SU-DHL-6 (cell line): ENCODE data around the gene SLC39A6.
"Not testable (repeated sequence)": the region's sequence is repeated elsewhere in the genome, so short reads cannot be mapped to it uniquely, and the experiment has no call there.

Experiments used
- H2AFZ ChIP-seq: fragments of 200-600 bp; sonication (generic); 2 replicates; pipeline ENCODE4 v1.6.1; 2014; ENCODE audit warnings: low read depth, mild to moderate bottlenecking, moderate library complexity, mixed read lengths, antibody characterized with exemption, low read length; ENCODE audit not compliant: severe bottlenecking
- H3F3A ChIP-seq: fragments of 200-600 bp; shearing (Covaris generic); 2 replicates; pipeline ENCODE4 v1.6.0; 2016; ENCODE audit warnings: antibody characterized with exemption, mild to moderate bottlenecking; ENCODE audit not compliant: insufficient read depth
- H3K27ac ChIP-seq: fragments of 200-600 bp; sonication (generic); 2 replicates; pipeline ENCODE4 v1.5.1; 2016; ENCODE audit warnings: low read depth, mild to moderate bottlenecking, low read length, moderate library complexity, mixed read lengths
- H3K27me3 ChIP-seq: fragments of 200-600 bp; sonication (generic), shearing (Covaris generic); 2 replicates; pipeline ENCODE4 v1.6.0; 2014; ENCODE audit warnings: mild to moderate bottlenecking, low read length
- H3K36me3 ChIP-seq: fragments of 200-600 bp; sonication (generic); 2 replicates; pipeline ENCODE4 v1.6.1; 2014; ENCODE audit warnings: mild to moderate bottlenecking, low read length, mixed read lengths
- H3K4me2 ChIP-seq: fragments of 300-600, 200-600 bp; shearing (Covaris generic), sonication (generic); 2 replicates; pipeline ENCODE4 v1.6.0; 2014; ENCODE audit warnings: low read length, low read depth, mild to moderate bottlenecking; ENCODE audit not compliant: poor library complexity, severe bottlenecking
- H3K4me3 ChIP-seq: fragments of 200-600 bp; sonication (generic); 2 replicates; pipeline ENCODE4 v1.5.1; 2014; ENCODE audit warnings: antibody characterized with exemption, low read length, mild to moderate bottlenecking, mixed read lengths; ENCODE audit not compliant: insufficient read depth, poor library complexity, severe bottlenecking
- H3K79me2 ChIP-seq: fragments of 200-600 bp; sonication (generic); 2 replicates; pipeline ENCODE4 v1.6.1; 2014; ENCODE audit warnings: mild to moderate bottlenecking, low read length, moderate library complexity; ENCODE audit not compliant: insufficient read depth
- H3K9ac ChIP-seq: fragments of 200-600 bp; sonication (generic); 2 replicates; pipeline ENCODE4 v1.7.0; 2014; ENCODE audit warnings: mild to moderate bottlenecking, low read length
- H3K9me2 ChIP-seq: fragments of 200-600 bp; sonication (generic); replicated peaks from 2 replicates; pipeline ENCODE4 v1.6.1; 2014; ENCODE audit warnings: low read length; ENCODE audit not compliant: insufficient read depth
- H3K9me3 ChIP-seq: fragments of 200-600 bp; sonication (generic); 2 replicates; pipeline ENCODE4 v1.6.1; 2014; ENCODE audit warnings: low read length, mixed read lengths; ENCODE audit not compliant: insufficient read depth
- H4K20me1 ChIP-seq: fragments of 200-600 bp; sonication (generic); 2 replicates; pipeline ENCODE4 v1.6.1; 2014; ENCODE audit warnings: low read depth, mild to moderate bottlenecking, antibody characterized with exemption, low read length, moderate library complexity, mixed read lengths
- EZH2phosphoT487 ChIP-seq: fragments of 200-600 bp; sonication (generic), shearing (Covaris generic); conservative IDR thresholded peaks from 2 replicates; pipeline ENCODE4 v1.6.1; 2018; ENCODE audit warnings: mild to moderate bottlenecking, antibody characterized with exemption, low read length, moderate library complexity, mixed read lengths
- TF ChIP-seq, protein P1 (sequence below): fragments of 200-600 bp; sonication (generic); IDR thresholded peaks from one replicate; pipeline ENCODE4 v1.5.1; 2017; ENCODE audit warnings: antibody characterized with exemption, mild to moderate bottlenecking, low read length, moderate library complexity; ENCODE audit not compliant: insufficient read depth, poor library complexity, severe bottlenecking

The SLC39A6 gene

DNA sequence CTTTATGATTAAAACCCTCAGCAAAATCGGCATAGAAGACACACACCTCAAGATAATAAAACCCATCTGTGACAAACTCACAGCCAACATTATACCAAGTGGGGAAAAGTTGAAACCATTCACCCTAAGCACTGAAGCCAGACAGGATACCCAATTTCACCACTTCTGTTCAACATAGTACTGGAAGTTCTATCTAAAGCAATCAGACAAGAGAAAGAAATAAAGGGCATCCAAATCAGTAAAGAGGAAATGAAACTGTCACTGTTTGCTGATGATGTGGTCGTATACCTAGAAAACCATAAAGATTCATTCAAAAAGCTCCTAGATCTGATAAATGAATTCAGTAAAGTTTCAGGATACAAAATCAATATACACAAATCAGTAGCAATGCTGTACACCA, 45.4 kb downstream of the SLC39A6 start:
- Histone ChIP-seq H4K20me1 (no peaks in the 10 kb centered on the region), H3K4me3 (no peak overlapping the region), H3K4me2 (no peak overlapping the region), H3K27ac (no peak overlapping the region), H3K79me2 (no peaks in the 10 kb centered on the region), H3F3A (no peaks in the 10 kb centered on the region), H3K9me2 (no peaks in the 10 kb centered on the region), H3K9me3 (0 out of 2 replicates have a peak, but pooled peaks cover 5% of the 10 kb centered on the region), H3K36me3 (no peaks in the 10 kb centered on the region; the same call in 1 of the 2 replicates), H2AFZ (no peak overlapping the region), H3K9ac (no peak overlapping the region), H3K27me3 (no peaks in the 10 kb centered on the region)
- no peak for TF ChIP-seq EZH2phosphoT487
- TF ChIP-seq, protein P1, sequence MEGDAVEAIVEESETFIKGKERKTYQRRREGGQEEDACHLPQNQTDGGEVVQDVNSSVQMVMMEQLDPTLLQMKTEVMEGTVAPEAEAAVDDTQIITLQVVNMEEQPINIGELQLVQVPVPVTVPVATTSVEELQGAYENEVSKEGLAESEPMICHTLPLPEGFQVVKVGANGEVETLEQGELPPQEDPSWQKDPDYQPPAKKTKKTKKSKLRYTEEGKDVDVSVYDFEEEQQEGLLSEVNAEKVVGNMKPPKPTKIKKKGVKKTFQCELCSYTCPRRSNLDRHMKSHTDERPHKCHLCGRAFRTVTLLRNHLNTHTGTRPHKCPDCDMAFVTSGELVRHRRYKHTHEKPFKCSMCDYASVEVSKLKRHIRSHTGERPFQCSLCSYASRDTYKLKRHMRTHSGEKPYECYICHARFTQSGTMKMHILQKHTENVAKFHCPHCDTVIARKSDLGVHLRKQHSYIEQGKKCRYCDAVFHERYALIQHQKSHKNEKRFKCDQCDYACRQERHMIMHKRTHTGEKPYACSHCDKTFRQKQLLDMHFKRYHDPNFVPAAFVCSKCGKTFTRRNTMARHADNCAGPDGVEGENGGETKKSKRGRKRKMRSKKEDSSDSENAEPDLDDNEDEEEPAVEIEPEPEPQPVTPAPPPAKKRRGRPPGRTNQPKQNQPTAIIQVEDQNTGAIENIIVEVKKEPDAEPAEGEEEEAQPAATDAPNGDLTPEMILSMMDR = no peak

DNA sequence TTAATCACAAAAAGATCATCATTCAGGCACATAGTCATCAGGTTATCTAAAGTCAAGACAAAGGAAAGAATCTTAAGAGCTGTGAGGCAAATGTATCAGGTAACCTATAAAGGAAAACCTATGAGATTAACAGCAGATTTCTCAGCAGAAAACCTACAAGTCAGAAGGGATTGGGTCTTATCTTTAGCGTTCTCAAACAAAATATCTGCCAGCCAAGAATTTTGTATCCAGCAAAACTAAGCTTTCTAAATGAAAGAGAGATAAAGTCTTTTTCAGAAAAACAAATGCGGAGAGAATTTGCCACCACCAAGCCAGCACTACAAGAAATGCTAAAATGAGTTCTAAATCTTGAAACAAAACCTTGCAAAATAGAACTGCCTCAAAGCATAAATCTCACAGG, 48.0 kb downstream of the SLC39A6 start:
- not testable (repeated sequence) for H4K20me1 ChIP-seq, H3K9me3 ChIP-seq, H3K9ac ChIP-seq, H3K4me3 ChIP-seq, H3K36me3 ChIP-seq, H3K27ac ChIP-seq, H3F3A ChIP-seq, H3K4me2 ChIP-seq, H3K27me3 ChIP-seq, H3K9me2 ChIP-seq, H3K79me2 ChIP-seq, H2AFZ ChIP-seq

DNA sequence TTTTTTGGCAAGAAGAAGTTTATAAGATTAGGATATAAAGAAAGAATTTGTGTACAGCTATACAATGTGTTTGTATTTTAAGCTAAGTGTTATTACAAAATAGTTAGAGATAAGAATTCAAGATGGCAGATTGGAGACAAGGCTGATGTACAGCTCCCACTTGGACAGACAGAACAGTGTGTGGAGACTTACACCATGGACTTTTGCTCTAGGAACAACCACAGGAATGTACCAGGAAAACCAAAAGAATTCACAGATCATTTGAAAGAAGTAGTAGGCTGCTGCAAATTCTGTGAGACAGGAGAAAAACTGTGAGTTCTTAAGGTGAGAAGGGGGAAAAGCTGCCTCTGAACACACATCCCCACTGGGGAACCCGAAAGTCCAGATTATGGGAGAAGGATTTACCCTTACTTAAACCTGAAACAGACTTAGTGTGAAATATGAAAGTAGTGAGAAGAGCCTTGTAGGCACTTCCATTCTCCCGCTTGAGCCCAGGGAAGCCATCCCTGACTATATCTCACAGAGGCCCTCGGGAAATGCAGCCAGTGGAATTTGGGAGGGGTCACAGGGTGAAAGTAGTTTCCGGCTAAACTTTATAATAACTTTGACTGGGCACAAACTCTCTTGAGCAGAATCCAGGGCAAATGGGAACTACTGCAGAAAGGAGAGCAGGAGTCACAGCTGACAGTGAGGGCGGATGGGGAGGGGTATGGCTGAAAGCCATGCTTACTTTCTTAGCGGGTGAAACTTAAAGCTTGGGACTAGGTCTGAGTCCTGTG, 50.2 kb downstream of the SLC39A6 start:
- no peaks in the 10 kb centered on the region for H3K79me2 ChIP-seq
- H3K9me2 ChIP-seq = no peaks in the 10 kb centered on the region
- no peaks in the 10 kb centered on the region for H3K27me3 ChIP-seq
- 0 out of 2 replicates have a peak, but pooled peaks cover 5% of the 10 kb centered on the region for H3K9me3 ChIP-seq
- no peak for TF ChIP-seq EZH2phosphoT487
- TF ChIP-seq, protein P1 = no peak
- no peaks in the 10 kb centered on the region for H3F3A ChIP-seq
- H3K4me3 ChIP-seq = no peak overlapping the region
- no peak overlapping the region for H2AFZ ChIP-seq
- H3K4me2 ChIP-seq = no peak overlapping the region
- no peak overlapping the region for H3K9ac ChIP-seq
- H3K27ac ChIP-seq = no peak overlapping the region
- no peaks in the 10 kb centered on the region for H4K20me1 ChIP-seq
- no peaks in the 10 kb centered on the region; the same call in 1 of the 2 replicates for H3K36me3 ChIP-seq

DNA sequence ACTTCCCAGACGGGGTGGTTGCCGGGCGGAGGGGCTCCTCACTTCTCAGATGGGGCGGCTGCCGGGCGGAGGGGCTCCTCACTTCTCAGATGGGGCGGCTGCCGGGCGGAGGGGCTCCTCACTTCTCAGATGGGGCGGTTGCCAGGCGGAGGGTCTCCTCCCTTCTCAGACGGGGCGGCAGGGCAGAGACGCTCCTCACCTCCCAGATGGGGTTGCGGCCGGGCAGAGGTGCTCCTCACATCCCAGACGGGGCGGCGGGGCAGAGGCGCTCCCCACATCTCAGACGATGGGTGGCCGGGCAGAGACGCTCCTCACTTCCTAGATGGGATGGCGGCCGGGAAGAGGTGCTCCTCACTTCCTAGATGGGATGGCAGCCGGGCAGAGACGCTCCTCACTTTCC, 51.4 kb downstream of the SLC39A6 start:
- H2AFZ ChIP-seq, H4K20me1 ChIP-seq, H3K36me3 ChIP-seq, H3K27ac ChIP-seq, H3K27me3 ChIP-seq, H3F3A ChIP-seq, H3K79me2 ChIP-seq, H3K9me2 ChIP-seq, H3K9me3 ChIP-seq, H3K4me3 ChIP-seq, H3K4me2 ChIP-seq, H3K9ac ChIP-seq: not testable (repeated sequence)
